DND-41 (cell line): ENCODE results near the gene UTS2.

Experiments used
- EZH2 ChIP-seq: IDR thresholded peaks from 3 replicates; pipeline ENCODE4 v1.6.1; 2012; ENCODE audit warnings: borderline replicate concordance, low read depth, mild to moderate bottlenecking, moderate library complexity, low read length, inconsistent platforms; ENCODE audit not compliant: severe bottlenecking
- TF ChIP-seq, protein P1 (sequence below): IDR thresholded peaks from 2 replicates; pipeline ENCODE4 v1.5.1; 2012; ENCODE audit warnings: borderline replicate concordance, low read length, moderate library complexity, mild to moderate bottlenecking; ENCODE audit not compliant: poor library complexity, severe bottlenecking; ENCODE audit errors: extremely low read depth

DNA sequence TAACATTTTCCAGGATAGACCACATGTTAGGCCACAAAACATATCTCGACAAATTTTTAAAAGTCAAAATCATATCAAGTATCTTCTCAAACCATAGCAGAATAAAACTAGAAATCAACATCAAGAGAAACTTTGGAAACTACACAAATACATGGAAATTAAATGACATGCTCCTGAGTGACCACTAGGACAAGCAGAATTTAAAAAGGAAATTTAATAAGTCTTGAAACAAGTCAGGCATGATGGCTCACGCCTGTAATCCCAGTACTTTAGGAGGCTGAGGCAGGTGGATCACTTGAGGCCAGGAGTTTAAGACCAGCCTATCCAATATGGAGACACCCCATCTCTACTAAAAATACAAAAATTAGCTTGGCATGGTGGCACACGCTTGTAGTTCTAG is 26.4 kb upstream of the UTS2 start:
- TF ChIP-seq, protein P1, sequence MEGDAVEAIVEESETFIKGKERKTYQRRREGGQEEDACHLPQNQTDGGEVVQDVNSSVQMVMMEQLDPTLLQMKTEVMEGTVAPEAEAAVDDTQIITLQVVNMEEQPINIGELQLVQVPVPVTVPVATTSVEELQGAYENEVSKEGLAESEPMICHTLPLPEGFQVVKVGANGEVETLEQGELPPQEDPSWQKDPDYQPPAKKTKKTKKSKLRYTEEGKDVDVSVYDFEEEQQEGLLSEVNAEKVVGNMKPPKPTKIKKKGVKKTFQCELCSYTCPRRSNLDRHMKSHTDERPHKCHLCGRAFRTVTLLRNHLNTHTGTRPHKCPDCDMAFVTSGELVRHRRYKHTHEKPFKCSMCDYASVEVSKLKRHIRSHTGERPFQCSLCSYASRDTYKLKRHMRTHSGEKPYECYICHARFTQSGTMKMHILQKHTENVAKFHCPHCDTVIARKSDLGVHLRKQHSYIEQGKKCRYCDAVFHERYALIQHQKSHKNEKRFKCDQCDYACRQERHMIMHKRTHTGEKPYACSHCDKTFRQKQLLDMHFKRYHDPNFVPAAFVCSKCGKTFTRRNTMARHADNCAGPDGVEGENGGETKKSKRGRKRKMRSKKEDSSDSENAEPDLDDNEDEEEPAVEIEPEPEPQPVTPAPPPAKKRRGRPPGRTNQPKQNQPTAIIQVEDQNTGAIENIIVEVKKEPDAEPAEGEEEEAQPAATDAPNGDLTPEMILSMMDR, result no peak
- TF ChIP-seq EZH2, result no peak
